Measurements from ENCODE around the gene PLXDC1.

Gene PLXDC1

DNA sequence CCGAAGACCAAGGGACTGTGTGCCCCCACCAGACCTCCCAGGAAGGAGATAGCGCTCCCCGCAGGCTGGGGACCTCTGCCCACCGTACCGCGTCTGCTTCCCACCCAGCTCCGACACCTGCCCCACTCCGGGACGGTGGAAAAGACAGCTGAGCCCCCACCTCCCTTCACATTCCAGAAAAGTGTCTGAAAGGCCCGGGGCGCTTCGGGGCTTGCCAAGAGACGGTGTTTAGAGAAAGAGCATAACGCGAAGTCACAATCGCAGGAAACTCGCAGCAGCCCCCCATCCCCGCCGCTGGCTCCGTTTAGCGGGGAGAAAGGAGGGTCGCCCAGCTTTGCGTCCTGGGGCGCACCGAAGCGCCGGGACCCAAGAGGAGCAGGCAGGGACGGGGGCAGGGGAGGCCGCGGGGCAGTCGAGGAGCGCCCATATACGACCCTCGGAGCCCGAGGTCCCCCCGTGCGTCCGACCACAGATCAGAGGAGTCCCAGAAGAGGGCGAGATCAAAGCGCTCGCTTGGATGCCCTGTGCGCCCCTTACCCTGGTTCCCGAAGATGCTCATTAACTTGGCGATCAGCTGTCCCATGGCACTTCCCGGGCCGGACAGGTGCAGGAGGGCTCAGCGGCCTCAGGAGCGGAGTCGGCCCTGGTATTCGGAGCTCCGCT is 13.9 kb upstream of the PLXDC1 start:
- DNase-seq (ENCODE audit: low spot score) = no peak
- TF ChIP-seq, protein P1, sequence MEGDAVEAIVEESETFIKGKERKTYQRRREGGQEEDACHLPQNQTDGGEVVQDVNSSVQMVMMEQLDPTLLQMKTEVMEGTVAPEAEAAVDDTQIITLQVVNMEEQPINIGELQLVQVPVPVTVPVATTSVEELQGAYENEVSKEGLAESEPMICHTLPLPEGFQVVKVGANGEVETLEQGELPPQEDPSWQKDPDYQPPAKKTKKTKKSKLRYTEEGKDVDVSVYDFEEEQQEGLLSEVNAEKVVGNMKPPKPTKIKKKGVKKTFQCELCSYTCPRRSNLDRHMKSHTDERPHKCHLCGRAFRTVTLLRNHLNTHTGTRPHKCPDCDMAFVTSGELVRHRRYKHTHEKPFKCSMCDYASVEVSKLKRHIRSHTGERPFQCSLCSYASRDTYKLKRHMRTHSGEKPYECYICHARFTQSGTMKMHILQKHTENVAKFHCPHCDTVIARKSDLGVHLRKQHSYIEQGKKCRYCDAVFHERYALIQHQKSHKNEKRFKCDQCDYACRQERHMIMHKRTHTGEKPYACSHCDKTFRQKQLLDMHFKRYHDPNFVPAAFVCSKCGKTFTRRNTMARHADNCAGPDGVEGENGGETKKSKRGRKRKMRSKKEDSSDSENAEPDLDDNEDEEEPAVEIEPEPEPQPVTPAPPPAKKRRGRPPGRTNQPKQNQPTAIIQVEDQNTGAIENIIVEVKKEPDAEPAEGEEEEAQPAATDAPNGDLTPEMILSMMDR (IDR thresholded peaks at IDR 0.05; ENCODE audit: extremely low read depth, missing control alignments) = no peak

DNA sequence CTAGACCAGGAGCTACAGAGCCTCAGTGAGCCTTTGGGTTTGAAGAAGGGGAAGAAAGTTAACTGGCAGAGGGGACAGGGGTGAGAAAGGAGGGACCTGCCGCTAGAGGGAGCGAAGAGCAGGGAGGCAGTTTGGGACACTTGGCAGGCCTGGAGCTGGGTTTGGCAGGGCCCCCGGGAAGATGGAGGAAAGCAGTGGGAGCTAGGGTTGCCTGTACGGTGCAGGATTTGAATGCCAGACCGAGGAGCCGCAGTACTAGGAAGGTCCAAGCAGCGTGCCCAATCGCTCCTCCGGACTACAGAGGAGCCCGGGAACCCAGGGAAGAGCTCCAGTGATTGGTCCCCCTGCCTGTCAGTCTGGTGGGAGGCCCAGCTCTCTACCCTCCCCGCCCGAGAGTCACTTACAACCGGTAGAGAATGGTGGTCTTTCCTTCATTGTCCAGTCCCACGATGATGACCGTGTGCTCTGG is 13.3 kb upstream of the PLXDC1 start:
- DNase-seq (ENCODE audit: low spot score) = peak; percentile 96
- TF ChIP-seq, protein P1 (IDR thresholded peaks at IDR 0.05; ENCODE audit: extremely low read depth, missing control alignments) = peak; percentile 69

- TF ChIP-seq, protein P1 (IDR thresholded peaks at IDR 0.05; ENCODE audit: extremely low read depth, missing control alignments) = no peak
- no peak for DNase-seq (ENCODE audit: low spot score)
Observed at GRCh38 chr17:39161962-39162361, 10.5 kb upstream of the PLXDC1 start.

DNA sequence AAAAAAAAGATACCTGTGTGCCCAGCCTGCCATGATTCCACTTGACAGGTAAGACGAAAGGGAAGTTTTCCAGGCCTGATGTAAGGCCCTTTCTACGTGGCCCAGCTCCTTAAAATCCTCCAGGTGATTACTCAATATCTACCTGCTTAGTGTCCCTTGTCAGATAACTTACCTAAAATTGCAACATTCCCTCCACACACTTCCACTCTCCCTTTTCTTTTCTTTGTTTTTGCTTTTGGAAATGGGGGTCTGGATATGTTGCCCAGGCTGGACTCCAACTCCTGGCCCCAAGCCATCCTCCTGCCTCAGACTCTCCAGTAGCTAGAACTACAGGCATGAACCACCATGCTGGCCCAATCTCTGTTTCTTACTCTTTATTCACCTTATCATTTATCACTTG is 7.2 kb upstream of the PLXDC1 start:
- DNase-seq (ENCODE audit: low spot score) = no peak
- TF ChIP-seq, protein P1 (IDR thresholded peaks at IDR 0.05; ENCODE audit: extremely low read depth, missing control alignments) = no peak

GRCh38 chr17:39156491-39156890 is 5.1 kb upstream of the PLXDC1 start:
- DNase-seq (ENCODE audit: low spot score) = no peak
- TF ChIP-seq, protein P1 (IDR thresholded peaks at IDR 0.05; ENCODE audit: extremely low read depth, missing control alignments) = no peak

- DNase-seq (ENCODE audit: low spot score) = no peak
- TF ChIP-seq, protein P1 (IDR thresholded peaks at IDR 0.05; ENCODE audit: extremely low read depth, missing control alignments) = no peak
Observed at GRCh38 chr17:39155654-39156053, 4.2 kb upstream of the PLXDC1 start.

GRCh38 chr17:39153599-39154051 is 2.2 kb upstream of the PLXDC1 start:
- DNase-seq (ENCODE audit: low spot score) = peak; percentile 76
- TF ChIP-seq, protein P1 (IDR thresholded peaks at IDR 0.05; ENCODE audit: extremely low read depth, missing control alignments) = no peak

Measured in GM20000 (cell line).